ENCODE measurements around the gene SELL.
"Not testable (repeated sequence)": the region's sequence is repeated elsewhere in the genome, so short reads cannot be mapped to it uniquely, and the experiment has no call there.

SELL gene

GRCh38 chr1:169696273-169697100, 14.9 kb downstream of the SELL start:
- no peaks in the 10 kb centered on the region for H3K27me3 ChIP-seq
- peak overlapping the region; percentile 52 to 57 for H3K4me3 ChIP-seq (ENCODE audit: low read depth in 1 of 2, low read length in 1 of 2)
- peaks cover 87% of the 10 kb centered on the region for H3K36me3 ChIP-seq
- peak overlapping the region; percentile 89 for H3K27ac ChIP-seq
- H3K4me1 ChIP-seq (ENCODE audit: control insufficient read depth in 1 of 2, insufficient read depth in 1 of 2, low read depth in 1 of 2, low read length in 1 of 2), result peaks cover 98 to 100% of the 10 kb centered on the region in 2 experiments
- no peaks in the 10 kb centered on the region for H3K9me3 ChIP-seq
- no peak for TF ChIP-seq CTCF (IDR thresholded peaks at IDR 0.05)

- Histone ChIP-seq H3K9me3 (no peaks in the 10 kb centered on the region), H3K4me1 (ENCODE audit: control insufficient read depth in 1 of 2, insufficient read depth in 1 of 2, low read depth in 1 of 2, low read length in 1 of 2) (peaks cover 84 to 95% of the 10 kb centered on the region in 2 experiments), H3K27me3 (no peaks in the 10 kb centered on the region), H3K27ac (peak overlapping the region; percentile 89), H3K4me3 (ENCODE audit: low read depth in 1 of 2, low read length in 1 of 2) (peak overlapping the region; percentile 44 to 57), H3K36me3 (peaks cover 87% of the 10 kb centered on the region)
- TF ChIP-seq CTCF (IDR thresholded peaks at IDR 0.05), result no peak
These were observed 16.9 kb downstream of the SELL start for GRCh38 chr1:169694304-169695075.

GRCh38 chr1:169692756-169693460, 18.5 kb downstream of the SELL start:
- H3K4me3 ChIP-seq (ENCODE audit: low read depth in 1 of 2, low read length in 1 of 2), result peak overlapping the region in 1 of 2 experiments; percentile 57
- H3K36me3 ChIP-seq, result peaks cover 74% of the 10 kb centered on the region
- peaks cover 69 to 85% of the 10 kb centered on the region in 2 experiments for H3K4me1 ChIP-seq (ENCODE audit: control insufficient read depth in 1 of 2, insufficient read depth in 1 of 2, low read depth in 1 of 2, low read length in 1 of 2)
- H3K9me3 ChIP-seq, result no peaks in the 10 kb centered on the region
- H3K27me3 ChIP-seq, result no peaks in the 10 kb centered on the region
- H3K27ac ChIP-seq, result peak overlapping the region; percentile 89
- TF ChIP-seq CTCF (IDR thresholded peaks at IDR 0.05), result no peak

GRCh38 chr1:169690489-169690888, 20.9 kb downstream of the SELL start:
- no peaks in the 10 kb centered on the region for H3K27me3 ChIP-seq
- peak overlapping the region; percentile 89 for H3K27ac ChIP-seq
- H3K36me3 ChIP-seq, result peaks cover 60% of the 10 kb centered on the region
- H3K4me3 ChIP-seq (ENCODE audit: low read depth in 1 of 2, low read length in 1 of 2), result no peak overlapping the region
- TF ChIP-seq CTCF (IDR thresholded peaks at IDR 0.05), result no peak
- no peaks in the 10 kb centered on the region for H3K9me3 ChIP-seq
- H3K4me1 ChIP-seq (ENCODE audit: control insufficient read depth in 1 of 2, insufficient read depth in 1 of 2, low read depth in 1 of 2, low read length in 1 of 2), result peaks cover 44 to 61% of the 10 kb centered on the region in 2 experiments

GRCh38 chr1:169689395-169689794, 22.0 kb downstream of the SELL start:
- Histone ChIP-seq H3K4me1 (ENCODE audit: control insufficient read depth in 1 of 2, insufficient read depth in 1 of 2, low read depth in 1 of 2, low read length in 1 of 2) (peaks cover 33 to 50% of the 10 kb centered on the region in 2 experiments), H3K9me3 (no peaks in the 10 kb centered on the region), H3K27me3 (no peaks in the 10 kb centered on the region), H3K36me3 (peaks cover 50% of the 10 kb centered on the region), H3K4me3 (ENCODE audit: low read depth in 1 of 2, low read length in 1 of 2) (no peak overlapping the region), H3K27ac (peak overlapping the region; percentile 89)
- no peak for TF ChIP-seq CTCF (IDR thresholded peaks at IDR 0.05)

GRCh38 chr1:169688377-169688776, 23.0 kb downstream of the SELL start:
- not testable (repeated sequence) for H3K27me3 ChIP-seq; H3K4me3 ChIP-seq (ENCODE audit: low read depth in 1 of 2, low read length in 1 of 2); H3K9me3 ChIP-seq
- Histone ChIP-seq H3K36me3 (peaks cover 42% of the 10 kb centered on the region), H3K4me1 (ENCODE audit: control insufficient read depth in 1 of 2, insufficient read depth in 1 of 2, low read depth in 1 of 2, low read length in 1 of 2) (peaks cover 23 to 40% of the 10 kb centered on the region in 2 experiments), H3K27ac (peak overlapping the region; percentile 89)

Measured in neutrophil (primary cell).